ENCODE data around the gene SMYD3. TPM values are rescaled to one million over a fixed set of nuclear protein-coding genes. Genes with fewer than 3 reads are reported as not detected.

Gene SMYD3
- total and polyA plus RNA-seq, 2 of the 13 experiments (the other 11 are each of a cell fraction or from before 2014, with no cell fraction given), result 27.7 to 35.8 TPM

DNA sequence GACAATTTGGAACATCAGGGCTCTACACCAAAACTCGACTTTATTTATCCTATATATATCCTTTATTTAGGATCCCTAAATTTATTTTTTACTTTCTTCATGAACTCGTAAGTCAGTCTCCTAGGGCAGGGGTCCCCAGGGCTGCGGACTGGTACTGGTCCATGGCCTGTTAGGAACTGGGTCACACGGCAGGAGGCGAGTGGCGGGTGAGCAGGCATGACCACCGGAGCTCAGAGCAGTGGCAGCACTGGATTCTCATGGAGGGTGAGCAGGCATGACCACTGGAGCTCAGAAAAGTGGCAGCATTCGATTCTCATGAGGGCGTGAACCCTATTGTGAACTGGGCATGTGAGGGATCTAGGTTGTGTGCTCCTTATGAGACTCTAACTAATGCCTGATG is 427.0 kb downstream of the SMYD3 start:
- Histone ChIP-seq H3K4me1 (ENCODE audit: insufficient read depth, low read length) (peaks cover 44% of the 10 kb centered on the region), H3K36me3 (replicated peaks in 1 of 2; ENCODE audit: control insufficient read depth in 1 of 2, insufficient read depth in 2 of 2, low read length in 2 of 2) (no peaks in the 10 kb centered on the region), H3K79me2 (ENCODE audit: insufficient read depth, low read length) (no peaks in the 10 kb centered on the region), H3K4me3 (replicated peaks in 1 of 3; ENCODE audit: insufficient read depth in 1 of 3, low read depth in 2 of 3, low read length in 3 of 3) (no peak overlapping the region), H3K9ac (ENCODE audit: insufficient read depth, low read depth, low read length) (no peak overlapping the region), H3K9me3 (ENCODE audit: low read length) (peaks cover 8% of the 10 kb centered on the region; the same call in 1 of the 2 replicates), H2AFZ (ENCODE audit: low read length) (no peak overlapping the region), H3K27ac (ENCODE audit: extremely low read length, insufficient read depth, low read length) (no peak overlapping the region), H3K27me3 (ENCODE audit: control insufficient read depth in 1 of 2, insufficient read depth in 2 of 2, low read length in 2 of 2) (no peaks in the 10 kb centered on the region; a peak in 1 of 5 replicates), H3K4me2 (ENCODE audit: low read depth, low read length) (no peak overlapping the region), H4K20me1 (ENCODE audit: insufficient read depth, low read length) (no peaks in the 10 kb centered on the region)
- CTCF ChIA-PET (ENCODE audit: low intra/inter-chr PET ratio, low total read pairs), result no interaction called here
- intact Hi-C loops (cut with micrococcal nuclease; ENCODE audit: unreplicated experiment) (no loop called here), in situ Hi-C loops (cut with HindIII; ENCODE audit: extremely low pct_ligation_motif_present, low pct_unique_long_range_greater_than_20kb) (no loop called here)
- 99% methylated on average over 9 of the region's 9 CpGs for WGBS (ENCODE audit: low lambda C conversion rate)
- POLR2A ChIA-PET, result no interaction called here
- FAIRE-seq (no peak), ATAC-seq (no peak), DNase-seq (ENCODE audit: low spot score) (no peak)
- TF ChIP-seq, protein P1, sequence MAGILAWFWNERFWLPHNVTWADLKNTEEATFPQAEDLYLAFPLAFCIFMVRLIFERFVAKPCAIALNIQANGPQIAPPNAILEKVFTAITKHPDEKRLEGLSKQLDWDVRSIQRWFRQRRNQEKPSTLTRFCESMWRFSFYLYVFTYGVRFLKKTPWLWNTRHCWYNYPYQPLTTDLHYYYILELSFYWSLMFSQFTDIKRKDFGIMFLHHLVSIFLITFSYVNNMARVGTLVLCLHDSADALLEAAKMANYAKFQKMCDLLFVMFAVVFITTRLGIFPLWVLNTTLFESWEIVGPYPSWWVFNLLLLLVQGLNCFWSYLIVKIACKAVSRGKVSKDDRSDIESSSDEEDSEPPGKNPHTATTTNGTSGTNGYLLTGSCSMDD (CRISPR knock-in tag; IDR thresholded peaks at IDR 0.05), result no peak
- TF ChIP-seq ZNF570 (CRISPR knock-in tag; IDR thresholded peaks at IDR 0.05; ENCODE audit: borderline replicate concordance) (no peak), ZNF256 (CRISPR knock-in tag; conservative IDR thresholded peaks at IDR 0.05) (no peak), ZNF530 (CRISPR knock-in tag; IDR thresholded peaks at IDR 0.05; ENCODE audit: low read depth) (no peak), MEF2D (CRISPR knock-in tag; IDR thresholded peaks at IDR 0.05) (no peak), KDM2A (CRISPR knock-in tag; IDR thresholded peaks at IDR 0.05; ENCODE audit: borderline replicate concordance, low read depth) (no peak), ZSCAN31 (CRISPR knock-in tag; IDR thresholded peaks at IDR 0.05; ENCODE audit: low read depth) (no peak), ARHGAP35 (CRISPR knock-in tag; IDR thresholded peaks at IDR 0.05; ENCODE audit: borderline replicate concordance) (no peak), PRPF4 (IDR thresholded peaks at IDR 0.05; ENCODE audit: low read depth, low read length, poor library complexity, severe bottlenecking) (no peak)
- TF ChIP-seq, protein P2, sequence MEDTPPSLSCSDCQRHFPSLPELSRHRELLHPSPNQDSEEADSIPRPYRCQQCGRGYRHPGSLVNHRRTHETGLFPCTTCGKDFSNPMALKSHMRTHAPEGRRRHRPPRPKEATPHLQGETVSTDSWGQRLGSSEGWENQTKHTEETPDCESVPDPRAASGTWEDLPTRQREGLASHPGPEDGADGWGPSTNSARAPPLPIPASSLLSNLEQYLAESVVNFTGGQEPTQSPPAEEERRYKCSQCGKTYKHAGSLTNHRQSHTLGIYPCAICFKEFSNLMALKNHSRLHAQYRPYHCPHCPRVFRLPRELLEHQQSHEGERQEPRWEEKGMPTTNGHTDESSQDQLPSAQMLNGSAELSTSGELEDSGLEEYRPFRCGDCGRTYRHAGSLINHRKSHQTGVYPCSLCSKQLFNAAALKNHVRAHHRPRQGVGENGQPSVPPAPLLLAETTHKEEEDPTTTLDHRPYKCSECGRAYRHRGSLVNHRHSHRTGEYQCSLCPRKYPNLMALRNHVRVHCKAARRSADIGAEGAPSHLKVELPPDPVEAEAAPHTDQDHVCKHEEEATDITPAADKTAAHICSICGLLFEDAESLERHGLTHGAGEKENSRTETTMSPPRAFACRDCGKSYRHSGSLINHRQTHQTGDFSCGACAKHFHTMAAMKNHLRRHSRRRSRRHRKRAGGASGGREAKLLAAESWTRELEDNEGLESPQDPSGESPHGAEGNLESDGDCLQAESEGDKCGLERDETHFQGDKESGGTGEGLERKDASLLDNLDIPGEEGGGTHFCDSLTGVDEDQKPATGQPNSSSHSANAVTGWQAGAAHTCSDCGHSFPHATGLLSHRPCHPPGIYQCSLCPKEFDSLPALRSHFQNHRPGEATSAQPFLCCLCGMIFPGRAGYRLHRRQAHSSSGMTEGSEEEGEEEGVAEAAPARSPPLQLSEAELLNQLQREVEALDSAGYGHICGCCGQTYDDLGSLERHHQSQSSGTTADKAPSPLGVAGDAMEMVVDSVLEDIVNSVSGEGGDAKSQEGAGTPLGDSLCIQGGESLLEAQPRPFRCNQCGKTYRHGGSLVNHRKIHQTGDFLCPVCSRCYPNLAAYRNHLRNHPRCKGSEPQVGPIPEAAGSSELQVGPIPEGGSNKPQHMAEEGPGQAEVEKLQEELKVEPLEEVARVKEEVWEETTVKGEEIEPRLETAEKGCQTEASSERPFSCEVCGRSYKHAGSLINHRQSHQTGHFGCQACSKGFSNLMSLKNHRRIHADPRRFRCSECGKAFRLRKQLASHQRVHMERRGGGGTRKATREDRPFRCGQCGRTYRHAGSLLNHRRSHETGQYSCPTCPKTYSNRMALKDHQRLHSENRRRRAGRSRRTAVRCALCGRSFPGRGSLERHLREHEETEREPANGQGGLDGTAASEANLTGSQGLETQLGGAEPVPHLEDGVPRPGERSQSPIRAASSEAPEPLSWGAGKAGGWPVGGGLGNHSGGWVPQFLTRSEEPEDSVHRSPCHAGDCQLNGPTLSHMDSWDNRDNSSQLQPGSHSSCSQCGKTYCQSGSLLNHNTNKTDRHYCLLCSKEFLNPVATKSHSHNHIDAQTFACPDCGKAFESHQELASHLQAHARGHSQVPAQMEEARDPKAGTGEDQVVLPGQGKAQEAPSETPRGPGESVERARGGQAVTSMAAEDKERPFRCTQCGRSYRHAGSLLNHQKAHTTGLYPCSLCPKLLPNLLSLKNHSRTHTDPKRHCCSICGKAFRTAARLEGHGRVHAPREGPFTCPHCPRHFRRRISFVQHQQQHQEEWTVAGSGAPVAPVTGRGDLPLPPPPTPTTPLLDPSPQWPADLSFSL (CRISPR knock-in tag; IDR thresholded peaks at IDR 0.05), result no peak
- BruUV-seq (replicated peaks), result no TSS peak
